ENCODE results near the gene SUV39H1. TPM values are rescaled to one million over a fixed set of nuclear protein-coding genes. Genes with fewer than 3 reads are reported as not detected.

SUV39H1 gene
- total and polyA plus RNA-seq, 4 donors: 3.2 to 5.8 (median 3.7) TPM

DNA sequence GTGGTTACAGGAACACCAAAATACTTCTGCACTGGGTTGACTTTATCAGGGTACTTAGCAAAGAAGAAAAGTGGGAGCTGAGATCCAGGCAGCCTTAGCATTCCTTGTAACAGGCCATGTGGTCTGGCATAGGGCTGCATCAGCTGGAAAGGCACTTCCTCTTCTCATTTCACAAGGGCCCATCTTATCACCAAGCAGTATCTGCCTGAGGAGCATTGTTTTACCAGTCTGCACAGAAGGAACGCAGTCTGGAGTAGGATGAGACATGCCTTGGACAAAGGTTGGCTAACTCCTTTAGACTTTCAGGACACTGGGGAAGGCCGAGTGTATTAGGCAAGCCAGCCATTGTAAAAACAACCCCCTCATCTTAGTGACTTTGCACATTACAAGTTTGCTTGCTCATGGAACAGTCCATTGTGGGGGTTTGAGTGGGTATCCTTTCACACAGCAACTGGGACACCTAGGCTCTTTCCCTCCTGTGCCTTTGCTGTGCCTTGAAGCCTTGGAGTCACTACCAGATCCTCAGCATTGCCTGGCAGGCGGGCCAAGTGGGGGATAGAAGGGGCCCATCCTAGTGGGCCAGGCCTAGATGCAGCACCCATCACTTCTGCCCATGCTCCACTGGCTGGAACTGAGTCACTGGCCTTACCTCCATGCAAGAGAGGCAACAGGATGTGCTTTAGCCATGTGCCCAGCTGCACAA lies 4.6 kb downstream of the SUV39H1 start:
- TF ChIP-seq RXRA (IDR thresholded peaks at IDR 0.05): no peak
- no peak for TF ChIP-seq HNF4G (IDR thresholded peaks at IDR 0.05)
- TF ChIP-seq NR2F2 (IDR thresholded peaks at IDR 0.05): no peak
- no peak for TF ChIP-seq GABPA (IDR thresholded peaks at IDR 0.05 in 1 of 2, conservative IDR thresholded peaks at IDR 0.05 in 1 of 2)
- no peak for TF ChIP-seq TAF1 (conservative IDR thresholded peaks at IDR 0.05)
- TF ChIP-seq JUND (IDR thresholded peaks at IDR 0.05): no peak
- no peak for TF ChIP-seq ATF3 (IDR thresholded peaks at IDR 0.05)
- no peak for TF ChIP-seq REST (IDR thresholded peaks at IDR 0.05)
- no peak for TF ChIP-seq HNF4A (conservative IDR thresholded peaks at IDR 0.05)
- TF ChIP-seq YY1 (IDR thresholded peaks at IDR 0.05): no peak
- TF ChIP-seq, protein P1, sequence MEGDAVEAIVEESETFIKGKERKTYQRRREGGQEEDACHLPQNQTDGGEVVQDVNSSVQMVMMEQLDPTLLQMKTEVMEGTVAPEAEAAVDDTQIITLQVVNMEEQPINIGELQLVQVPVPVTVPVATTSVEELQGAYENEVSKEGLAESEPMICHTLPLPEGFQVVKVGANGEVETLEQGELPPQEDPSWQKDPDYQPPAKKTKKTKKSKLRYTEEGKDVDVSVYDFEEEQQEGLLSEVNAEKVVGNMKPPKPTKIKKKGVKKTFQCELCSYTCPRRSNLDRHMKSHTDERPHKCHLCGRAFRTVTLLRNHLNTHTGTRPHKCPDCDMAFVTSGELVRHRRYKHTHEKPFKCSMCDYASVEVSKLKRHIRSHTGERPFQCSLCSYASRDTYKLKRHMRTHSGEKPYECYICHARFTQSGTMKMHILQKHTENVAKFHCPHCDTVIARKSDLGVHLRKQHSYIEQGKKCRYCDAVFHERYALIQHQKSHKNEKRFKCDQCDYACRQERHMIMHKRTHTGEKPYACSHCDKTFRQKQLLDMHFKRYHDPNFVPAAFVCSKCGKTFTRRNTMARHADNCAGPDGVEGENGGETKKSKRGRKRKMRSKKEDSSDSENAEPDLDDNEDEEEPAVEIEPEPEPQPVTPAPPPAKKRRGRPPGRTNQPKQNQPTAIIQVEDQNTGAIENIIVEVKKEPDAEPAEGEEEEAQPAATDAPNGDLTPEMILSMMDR (IDR thresholded peaks at IDR 0.05; ENCODE audit: low read depth, low read length, missing input control): no peak
- no peak for TF ChIP-seq FOXA2 (IDR thresholded peaks at IDR 0.05)

DNA sequence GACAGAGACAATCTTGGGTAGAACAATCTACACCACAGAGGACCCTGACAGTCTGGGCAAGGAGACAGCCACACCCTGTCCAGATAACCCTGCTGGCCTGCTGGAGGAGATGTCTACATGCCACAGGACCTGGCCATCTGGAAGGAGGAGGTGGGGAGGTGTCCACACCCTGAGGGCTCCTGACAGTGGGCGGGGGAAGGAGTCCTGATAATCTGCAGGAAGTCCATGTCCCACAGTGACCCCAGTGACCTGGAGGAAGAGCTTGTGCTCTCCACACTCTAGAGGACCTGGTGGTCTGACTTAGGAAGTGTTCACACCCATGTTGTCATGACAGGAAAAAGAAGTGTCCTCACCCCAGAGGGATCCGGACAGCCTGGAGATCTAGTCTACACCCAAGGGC lies 5.5 kb downstream of the SUV39H1 start:
- H3K4me3 ChIP-seq (ENCODE audit: low read depth in 1 of 3, low read length in 3 of 3): no peak overlapping the region
- WGBS: 90% methylated on average over 2 of the region's 2 CpGs
- H3K36me3 ChIP-seq (ENCODE audit: control insufficient read depth in 4 of 4, insufficient read depth in 3 of 4, low read depth in 1 of 4, low read length in 3 of 4): peaks cover 0 to 14% (median 3%) of the 10 kb centered on the region in 4 donors

More for the DNA sequence above, 4.6 kb downstream of the SUV39H1 start:
- H3K9ac ChIP-seq (ENCODE audit: low read depth in 1 of 2, low read length in 2 of 2): no peak overlapping the region
- H3K27me3 ChIP-seq (ENCODE audit: control insufficient read depth in 4 of 4, insufficient read depth in 4 of 4, low read length in 3 of 4): no peaks in the 10 kb centered on the region
- no peak overlapping the region for H3K27ac ChIP-seq (ENCODE audit: low read depth in 1 of 2, low read length in 2 of 2)
- peaks cover 0 to 14% (median 3%) of the 10 kb centered on the region in 4 donors for H3K36me3 ChIP-seq (ENCODE audit: control insufficient read depth in 4 of 4, insufficient read depth in 3 of 4, low read depth in 1 of 4, low read length in 3 of 4)
- H3K9me3 ChIP-seq (ENCODE audit: control insufficient read depth in 4 of 4, low read length in 3 of 4): no peaks in the 10 kb centered on the region
- 90% methylated on average over 3 of the region's 3 CpGs for WGBS
- no peak for DNase-seq (ENCODE audit: low spot score)
- no peak overlapping the region for H3K4me3 ChIP-seq (ENCODE audit: low read depth in 1 of 3, low read length in 3 of 3)
- peaks cover 3 to 16% (median 12%) of the 10 kb centered on the region in 4 donors for H3K4me1 ChIP-seq (ENCODE audit: control insufficient read depth in 4 of 4, insufficient read depth in 4 of 4, low read length in 3 of 4)

More for the DNA sequence above, 5.5 kb downstream of the SUV39H1 start:
- H3K4me1 ChIP-seq (ENCODE audit: control insufficient read depth in 4 of 4, insufficient read depth in 4 of 4, low read length in 3 of 4): peaks cover 3 to 15% (median 12%) of the 10 kb centered on the region in 4 donors
- TF ChIP-seq RXRA (IDR thresholded peaks at IDR 0.05) (no peak), EGR1 (IDR thresholded peaks at IDR 0.05; ENCODE audit: low read depth in 2 of 2) (no peak), GABPA (IDR thresholded peaks at IDR 0.05 in 1 of 2, conservative IDR thresholded peaks at IDR 0.05 in 1 of 2) (no peak), ZBTB33 (IDR thresholded peaks at IDR 0.05) (no peak), TAF1 (conservative IDR thresholded peaks at IDR 0.05) (no peak), HNF4G (IDR thresholded peaks at IDR 0.05) (no peak), YY1 (IDR thresholded peaks at IDR 0.05) (no peak)
- TF ChIP-seq, protein P1 (IDR thresholded peaks at IDR 0.05; ENCODE audit: low read depth, low read length, missing input control): no peak
- no peak overlapping the region for H3K9ac ChIP-seq (ENCODE audit: low read depth in 1 of 2, low read length in 2 of 2)
- H3K27me3 ChIP-seq (ENCODE audit: control insufficient read depth in 4 of 4, insufficient read depth in 4 of 4, low read length in 3 of 4): no peaks in the 10 kb centered on the region
- H3K9me3 ChIP-seq (ENCODE audit: control insufficient read depth in 4 of 4, low read length in 3 of 4): no peaks in the 10 kb centered on the region
- DNase-seq (ENCODE audit: low spot score): peak; percentile 58
- H3K27ac ChIP-seq (ENCODE audit: low read depth in 1 of 2, low read length in 2 of 2): no peak overlapping the region
